GM23338 (cell line): ENCODE data around the gene CHST11. TPM values are rescaled to one million over a fixed set of nuclear protein-coding genes. Genes with fewer than 3 reads are reported as not detected.

ENCODE experiments used
- ATAC-seq: fragments of 200-7000 bp; cut with Tn5 transposase; 3 replicates; pipeline ENCODE4 v1.9.1; 2020
- DNase-seq: peaks from one replicate; pipeline ENCODE4 v3.0.0-alpha.2; 2015; ENCODE audit warnings: low spot score
- H2AFZ ChIP-seq: fragments of 200-600 bp; sonication (generic); 2 replicates; pipeline ENCODE4 v1.8.0; 2016; ENCODE audit warnings: antibody characterized with exemption, mild to moderate bottlenecking, moderate library complexity
- H3F3A ChIP-seq: fragments of 200-600 bp; sonication (generic); replicated peaks from 2 replicates; pipeline ENCODE4 v1.8.0; 2017; ENCODE audit warnings: antibody characterized with exemption, mixed run types, low read depth
- H3K27ac ChIP-seq: fragments of 200-600 bp; sonication (generic); 2 replicates; pipeline ENCODE4 v1.6.1; 2016; ENCODE audit warnings: low read depth
- H3K27me3 ChIP-seq: fragments of 200-600 bp; sonication (generic); 2 replicates; pipeline ENCODE4 v1.8.0; 2016; ENCODE audit warnings: mild to moderate bottlenecking, mixed run types, moderate library complexity; ENCODE audit not compliant: insufficient read depth
- H3K36me3 ChIP-seq: fragments of 200-600 bp; sonication (generic); 2 replicates; pipeline ENCODE4 v1.8.0; 2016; ENCODE audit warnings: mild to moderate bottlenecking; ENCODE audit not compliant: insufficient read depth
- H3K4me1 ChIP-seq: fragments of 200-600 bp; sonication (generic); 2 replicates; pipeline ENCODE4 v1.8.0; 2016; ENCODE audit warnings: mild to moderate bottlenecking, moderate library complexity; ENCODE audit not compliant: insufficient read depth
- H3K4me2 ChIP-seq: fragments of 200-600 bp; sonication (generic); 2 replicates; pipeline ENCODE4 v1.7.1; 2017; ENCODE audit warnings: mixed run types
- H3K4me3 ChIP-seq: fragments of 200-600 bp; sonication (generic); 2 replicates; pipeline ENCODE4 v1.6.1; 2016; ENCODE audit warnings: mixed run types
- H3K79me2 ChIP-seq: fragments of 200-600 bp; sonication (generic); replicated peaks from 2 replicates; pipeline ENCODE4 v1.8.0; 2017; ENCODE audit warnings: mild to moderate bottlenecking; ENCODE audit not compliant: insufficient read depth
- H3K9me2 ChIP-seq: fragments of 200-600 bp; sonication (generic); 2 replicates; pipeline ENCODE4 v1.8.0; 2017; ENCODE audit not compliant: insufficient read depth
- H4K20me1 ChIP-seq: fragments of 200-600 bp; sonication (generic); replicated peaks from 2 replicates; pipeline ENCODE4 v1.8.0; 2017; ENCODE audit warnings: mild to moderate bottlenecking; ENCODE audit not compliant: insufficient read depth
- H3K27ac Mint-ChIP-seq: 2 replicates; pipeline ENCODE4 v1.8.0; 2020; ENCODE audit warnings: inconsistent platforms, mild to moderate bottlenecking, moderate library complexity, mixed read lengths
- H3K27me3 Mint-ChIP-seq: 3 replicates; pipeline ENCODE4 v1.8.0; 2022; ENCODE audit warnings: low read depth, mild to moderate bottlenecking, moderate library complexity, mixed read lengths, inconsistent platforms; ENCODE audit not compliant: insufficient read depth, poor library complexity
- H3K36me3 Mint-ChIP-seq: 3 replicates; pipeline ENCODE4 v1.8.0; 2021; ENCODE audit warnings: low read depth, mild to moderate bottlenecking, inconsistent platforms, moderate library complexity, mixed read lengths
- H3K4me1 Mint-ChIP-seq: 3 replicates; pipeline ENCODE4 v1.8.0; 2020; ENCODE audit warnings: mild to moderate bottlenecking, inconsistent platforms, mixed read lengths
- H3K4me3 Mint-ChIP-seq: 3 replicates; pipeline ENCODE4 v1.8.0; 2021; ENCODE audit warnings: moderate library complexity, mild to moderate bottlenecking, inconsistent platforms, mixed read lengths
- H3K9me3 Mint-ChIP-seq: 3 replicates; pipeline ENCODE4 v1.8.0; 2020; ENCODE audit warnings: moderate library complexity, mild to moderate bottlenecking, inconsistent platforms, mixed read lengths
- CREB1 ChIP-seq: fragments of 250-450 bp; sonication (Bioruptor Pico); IDR thresholded peaks from 2 replicates; pipeline ENCODE4 v1.5.0; 2020; ENCODE audit warnings: low read depth, mild to moderate bottlenecking, moderate library complexity
- ETS1 ChIP-seq: IDR thresholded peaks from 2 replicates; pipeline ENCODE4 v1.6.1; 2016; ENCODE audit warnings: antibody characterized with exemption
- EZH2 ChIP-seq: fragments of 200-600 bp; sonication (generic); IDR thresholded peaks from one replicate; pipeline ENCODE4 v1.8.0; 2017; ENCODE audit warnings: antibody characterized with exemption, mild to moderate bottlenecking, low read depth; ENCODE audit not compliant: unreplicated experiment
- EZH2phosphoT487 ChIP-seq: fragments of 200-600 bp; sonication (generic); IDR thresholded peaks from one replicate; pipeline ENCODE4 v1.8.1; 2018; ENCODE audit warnings: antibody characterized with exemption; ENCODE audit not compliant: unreplicated experiment
- JUNB ChIP-seq: IDR thresholded peaks from one replicate; pipeline ENCODE4 v1.6.1; 2016; ENCODE audit warnings: antibody characterized with exemption; ENCODE audit not compliant: unreplicated experiment
- NANOG ChIP-seq: IDR thresholded peaks from 2 replicates; pipeline ENCODE4 v1.6.1; 2016; ENCODE audit warnings: antibody characterized with exemption, borderline replicate concordance
- POLR2AphosphoS5 ChIP-seq: IDR thresholded peaks from 2 replicates; pipeline ENCODE4 v1.6.1; 2016; ENCODE audit warnings: antibody characterized with exemption, low read depth
- REST ChIP-seq: IDR thresholded peaks from one replicate; pipeline ENCODE4 v1.6.1; 2018; ENCODE audit warnings: antibody characterized with exemption; ENCODE audit not compliant: unreplicated experiment
- STAT1 ChIP-seq: IDR thresholded peaks from one replicate; pipeline ENCODE4 v1.6.1; 2016; ENCODE audit warnings: antibody characterized with exemption; ENCODE audit not compliant: unreplicated experiment
- ZNF114 ChIP-seq: fragments of 250-450 bp; sonication (Bioruptor Pico); IDR thresholded peaks from 2 replicates; pipeline ENCODE4 v1.5.0; 2020; ENCODE audit warnings: mild to moderate bottlenecking, moderate library complexity
- ZNF331 ChIP-seq: fragments of 250-450 bp; sonication (Bioruptor Pico); IDR thresholded peaks from 2 replicates; pipeline ENCODE4 v1.5.0; 2020; ENCODE audit warnings: low read depth, mild to moderate bottlenecking, moderate library complexity
- ZNF462 ChIP-seq: fragments of 250-450 bp; sonication (Bioruptor Pico); IDR thresholded peaks from 2 replicates; pipeline ENCODE4 v1.5.0; 2020; ENCODE audit warnings: mild to moderate bottlenecking, moderate library complexity
- polyA plus RNA-seq: library from polyadenylated mRNA; unstranded; fragments of >200 nt; fragmentation: Nextera tagmentation; extraction: Ambion mirVana; gene quantifications from 2 replicates; pipeline ENCODE4 v1.2.1, GENCODE V29; 2016
- total RNA-seq: library from RNA; depleted of rRNA; stranded (reverse); fragments of >200 nt; shearing (Covaris generic); gene quantifications from 2 replicates; pipeline ENCODE4 v1.2.3, GENCODE V29; 2014
- TF ChIP-seq, protein P1 (sequence below), 2 experiments: fragments of 200-600 bp in 1 of 2; sonication (generic) in 1 of 2; conservative IDR thresholded peaks; 2 replicates each; pipeline versions ENCODE4 v1.5.1 to v1.6.1; 2016 to 2017; ENCODE audit warnings: antibody characterized with exemption in 2 of 2, low read depth in 2 of 2, mild to moderate bottlenecking in 2 of 2, moderate library complexity in 1 of 2

The CHST11 gene
- total and polyA plus RNA-seq, 2 experiments from 2014 or later, result 7.7 to 25.7 TPM

- H3K4me1 Mint-ChIP-seq, result peaks cover 16% of the 10 kb centered on the region
- Histone ChIP-seq H3K9me2 (no peaks in the 10 kb centered on the region), H3K4me3 (no peak overlapping the region), H3F3A (no peaks in the 10 kb centered on the region), H3K36me3 (no peaks in the 10 kb centered on the region), H4K20me1 (peaks cover 5% of the 10 kb centered on the region; the same call in 1 of the 2 replicates), H3K27ac (no peak overlapping the region), H3K4me2 (no peak overlapping the region), H3K27me3 (no peaks in the 10 kb centered on the region), H3K79me2 (no peaks in the 10 kb centered on the region), H2AFZ (no peak overlapping the region), H3K4me1 (peaks cover 3% of the 10 kb centered on the region; the same call in 1 of the 2 replicates)
- H3K27me3 Mint-ChIP-seq, result peaks cover 4% of the 10 kb centered on the region
- TF ChIP-seq JUNB (no peak), REST (no peak), EZH2phosphoT487 (no peak), NANOG (no peak), ZNF331 (CRISPR knock-in tag) (no peak), POLR2AphosphoS5 (no peak), ZNF114 (no peak), ZNF462 (CRISPR knock-in tag) (no peak), STAT1 (no peak), ETS1 (no peak), EZH2 (no peak), CREB1 (no peak)
- TF ChIP-seq, protein P1, sequence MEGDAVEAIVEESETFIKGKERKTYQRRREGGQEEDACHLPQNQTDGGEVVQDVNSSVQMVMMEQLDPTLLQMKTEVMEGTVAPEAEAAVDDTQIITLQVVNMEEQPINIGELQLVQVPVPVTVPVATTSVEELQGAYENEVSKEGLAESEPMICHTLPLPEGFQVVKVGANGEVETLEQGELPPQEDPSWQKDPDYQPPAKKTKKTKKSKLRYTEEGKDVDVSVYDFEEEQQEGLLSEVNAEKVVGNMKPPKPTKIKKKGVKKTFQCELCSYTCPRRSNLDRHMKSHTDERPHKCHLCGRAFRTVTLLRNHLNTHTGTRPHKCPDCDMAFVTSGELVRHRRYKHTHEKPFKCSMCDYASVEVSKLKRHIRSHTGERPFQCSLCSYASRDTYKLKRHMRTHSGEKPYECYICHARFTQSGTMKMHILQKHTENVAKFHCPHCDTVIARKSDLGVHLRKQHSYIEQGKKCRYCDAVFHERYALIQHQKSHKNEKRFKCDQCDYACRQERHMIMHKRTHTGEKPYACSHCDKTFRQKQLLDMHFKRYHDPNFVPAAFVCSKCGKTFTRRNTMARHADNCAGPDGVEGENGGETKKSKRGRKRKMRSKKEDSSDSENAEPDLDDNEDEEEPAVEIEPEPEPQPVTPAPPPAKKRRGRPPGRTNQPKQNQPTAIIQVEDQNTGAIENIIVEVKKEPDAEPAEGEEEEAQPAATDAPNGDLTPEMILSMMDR (conservative IDR thresholded peaks at IDR 0.05; ENCODE audit: low read depth in 2 of 2), result no peak
- H3K36me3 Mint-ChIP-seq, result no peaks in the 10 kb centered on the region
- no peak overlapping the region for H3K4me3 Mint-ChIP-seq
- DNase-seq (no peak), ATAC-seq (no peak)
- no peaks in the 10 kb centered on the region for H3K9me3 Mint-ChIP-seq
- no peak overlapping the region for H3K27ac Mint-ChIP-seq
These were observed 124.3 kb downstream of the CHST11 start for GRCh38 chr12:104581005-104581570.
